COLO668 (cell line): ENCODE results near the gene COLEC12.

Source experiments
- DNase-seq: peaks from one replicate; lab custom pipeline; 2025; ENCODE audit not compliant: unreplicated experiment; lab: John Stamatoyannopoulos, UW

COLEC12 gene

GRCh38 chr18:363301-364085 lies 137.0 kb downstream of the COLEC12 start:
- no peak for DNase-seq

GRCh38 chr18:362311-363290 lies 137.9 kb downstream of the COLEC12 start:
- no peak for DNase-seq

- no peak for DNase-seq
Observed at GRCh38 chr18:361941-362310, 138.6 kb downstream of the COLEC12 start.

- no peak for DNase-seq
Observed at GRCh38 chr18:361100-361732, 139.3 kb downstream of the COLEC12 start.

- no peak for DNase-seq
Observed at GRCh38 chr18:360676-361075, 139.8 kb downstream of the COLEC12 start.

- no peak for DNase-seq
Observed at GRCh38 chr18:356778-357177, 143.7 kb downstream of the COLEC12 start.

GRCh38 chr18:355678-356077 lies 144.8 kb downstream of the COLEC12 start:
- no peak for DNase-seq

- DNase-seq, result no peak
Observed at GRCh38 chr18:354471-354870, 146.0 kb downstream of the COLEC12 start.

GRCh38 chr18:354003-354402 lies 146.5 kb downstream of the COLEC12 start:
- no peak for DNase-seq

GRCh38 chr18:352438-352837 lies 148.1 kb downstream of the COLEC12 start:
- DNase-seq, result no peak

GRCh38 chr18:350953-351572 lies 149.4 kb downstream of the COLEC12 start:
- DNase-seq, result no peak

GRCh38 chr18:346600-346999 lies 153.9 kb downstream of the COLEC12 start:
- DNase-seq, result no peak

GRCh38 chr18:341102-341501 lies 159.4 kb downstream of the COLEC12 start:
- no peak for DNase-seq

- no peak for DNase-seq
Observed at GRCh38 chr18:340044-340443, 160.5 kb downstream of the COLEC12 start.

GRCh38 chr18:339200-339599 lies 161.3 kb downstream of the COLEC12 start:
- DNase-seq, result no peak

GRCh38 chr18:336713-337112 lies 163.8 kb downstream of the COLEC12 start:
- DNase-seq, result no peak

- no peak for DNase-seq
Observed at GRCh38 chr18:335733-336132, 164.8 kb downstream of the COLEC12 start.

- DNase-seq, result no peak
Observed at GRCh38 chr18:334575-335132, 165.8 kb downstream of the COLEC12 start.

GRCh38 chr18:332721-333510 lies 167.6 kb downstream of the COLEC12 start:
- DNase-seq, result no peak

- DNase-seq, result no peak
Observed at GRCh38 chr18:332007-332406, 168.5 kb downstream of the COLEC12 start.
